HepG2 (cell line): ENCODE measurements around the gene HTRA3. TPM values are rescaled to one million over a fixed set of nuclear protein-coding genes. Genes with fewer than 3 reads are reported as not detected.

ENCODE experiments used
- ATAC-seq: fragments of 200-7000 bp; cut with Tn5 transposase; 3 replicates; pipeline ENCODE4 v1.9.1; 2020; ENCODE audit warnings: mild to moderate bottlenecking, moderate library complexity
- BruUV-seq: library from RNA; stranded (reverse); fragments of 400-500 nt; replicated peaks from 2 replicates; lab custom pipeline; 2021; lab: Mats Ljungman, UMichigan
- CTCF ChIA-PET: fragments of 300-600 bp; formaldehyde crosslinking; extraction: SDS; loops from one replicate; lab custom pipeline; 2021; ENCODE audit warnings: low total read pairs, inconsistent platforms, low intra/inter-chr PET ratio; lab: Yijun Ruan, JAX
- POLR2A ChIA-PET: fragments of 350-600 bp; sonication (Branson Sonifier 250); formaldehyde crosslinking; loops from one replicate; lab custom pipeline; 2020; ENCODE audit warnings: antibody characterized with exemption, inconsistent platforms; lab: Yijun Ruan, JAX
- DNase-seq: peaks from one replicate; pipeline ENCODE4 v3.0.0-alpha.2; 2015; ENCODE audit warnings: low spot score
- FAIRE-seq: peaks from 3 replicates; lab custom pipeline; 2011; peaks lifted over from hg19 to GRCh38; lab: Jason Lieb, UNC
- H2AFZ ChIP-seq: one replicate; pipeline ENCODE4 v1.6.1; 2011; ENCODE audit warnings: low read length, inconsistent platforms
- H3K27ac ChIP-seq: fragments of 300-600 bp; 3 replicates; pipeline ENCODE4 v1.8.0; 2011; ENCODE audit warnings: mixed run types, mild to moderate bottlenecking, mixed read lengths, low read length, inconsistent platforms; ENCODE audit not compliant: insufficient read depth; ENCODE audit errors: extremely low read length
- H3K27me3 ChIP-seq, 2 experiments: fragments of 200-600 bp in 1 of 2; 2 replicates in 1 of 2; 3 replicates in 1 of 2; pipeline versions ENCODE4 v1.6.0 to v1.8.0; 2011; ENCODE audit warnings: low read length in 2 of 2, mild to moderate bottlenecking in 2 of 2, moderate library complexity in 2 of 2, inconsistent platforms in 1 of 2; ENCODE audit not compliant: insufficient read depth in 2 of 2, control insufficient read depth in 1 of 2
- H3K36me3 ChIP-seq, 2 experiments: fragments of 200-600 bp in 1 of 2; replicated peaks in 1 of 2; 2 replicates in 1 of 2; 3 replicates in 1 of 2; pipeline versions ENCODE4 v1.5.1 to v1.8.0; 2011; ENCODE audit warnings: low read length in 2 of 2, inconsistent platforms in 1 of 2; ENCODE audit not compliant: insufficient read depth in 2 of 2, control insufficient read depth in 1 of 2
- H3K4me1 ChIP-seq: 2 replicates; pipeline ENCODE4 v1.5.1; 2012; ENCODE audit warnings: low read length, inconsistent platforms; ENCODE audit not compliant: insufficient read depth
- H3K4me2 ChIP-seq: 2 replicates; pipeline ENCODE4 v1.6.0; 2011; ENCODE audit warnings: low read depth, low read length, inconsistent platforms
- H3K4me3 ChIP-seq, 3 experiments: fragments of 200-600 bp in 1 of 3; sonication (generic), shearing (Covaris generic) in 1 of 3; replicated peaks in 1 of 3; 2 replicates each; pipeline ENCODE4 v1.5.1; 2011 to 2016; ENCODE audit warnings: low read length in 3 of 3, inconsistent platforms in 2 of 3, low read depth in 2 of 3, mild to moderate bottlenecking in 2 of 3, control low read depth in 1 of 3, mixed read lengths in 1 of 3; ENCODE audit not compliant: insufficient read depth in 1 of 3
- H3K79me2 ChIP-seq: one replicate; pipeline ENCODE4 v1.6.1; 2011; ENCODE audit warnings: low read length, inconsistent platforms; ENCODE audit not compliant: insufficient read depth
- H3K9ac ChIP-seq: 2 replicates; pipeline ENCODE4 v1.6.0; 2011; ENCODE audit warnings: mild to moderate bottlenecking, low read depth, low read length, inconsistent platforms; ENCODE audit not compliant: insufficient read depth
- H3K9me3 ChIP-seq: 2 replicates; pipeline ENCODE4 v1.5.1; 2012; ENCODE audit warnings: mild to moderate bottlenecking, low read length
- H4K20me1 ChIP-seq: 2 replicates; pipeline ENCODE4 v1.6.0; 2011; ENCODE audit warnings: inconsistent platforms, mild to moderate bottlenecking, low read length, moderate library complexity; ENCODE audit not compliant: insufficient read depth
- BRF2 ChIP-seq: sonication (generic); formaldehyde crosslinking; IDR thresholded peaks from 2 replicates; pipeline ENCODE4 v1.8.1; 2022; ENCODE audit warnings: mild to moderate bottlenecking, missing genetic modification reagents
- CHD4 ChIP-seq: fragments of 200-600 bp; sonication (generic); IDR thresholded peaks from 2 replicates; pipeline ENCODE4 v1.7.0; 2017; ENCODE audit warnings: mild to moderate bottlenecking, low read length, borderline replicate concordance
- GATA4 ChIP-seq: sonication (generic); IDR thresholded peaks from 2 replicates; pipeline ENCODE4 v1.6.1; 2016; ENCODE audit warnings: antibody characterized with exemption, low read depth, borderline replicate concordance
- TCF7 ChIP-seq: sonication (generic); IDR thresholded peaks from 2 replicates; pipeline ENCODE4 v1.6.1; 2016; ENCODE audit warnings: antibody characterized with exemption, low read depth
- TFDP2 ChIP-seq: sonication (generic); formaldehyde crosslinking; IDR thresholded peaks from 2 replicates; pipeline ENCODE4 v1.4.0; 2020; ENCODE audit warnings: missing genetic modification reagents
- ZNF382 ChIP-seq: sonication (generic); formaldehyde crosslinking; IDR thresholded peaks from 2 replicates; pipeline ENCODE4 v1.5.0; 2020; ENCODE audit warnings: missing genetic modification reagents, mild to moderate bottlenecking, borderline replicate concordance
- ZNF44 ChIP-seq: sonication (generic); formaldehyde crosslinking; IDR thresholded peaks from 2 replicates; pipeline ENCODE4 v1.5.1; 2020; ENCODE audit warnings: mild to moderate bottlenecking, missing genetic modification reagents
- WGBS: methylation state at CpG from one replicate; pipeline ENCODE4 v1.1.6; 2017; ENCODE audit warnings: low lambda C conversion rate; 5-methylcytosine and 5-hydroxymethylcytosine counted together
- in situ Hi-C: cut with HindIII; loops from 2 replicates; pipeline ENCODE4 v1.10.0; 2017; ENCODE audit warnings: low pct_unique_long_range_greater_than_20kb; ENCODE audit not compliant: extremely low pct_ligation_motif_present
- intact Hi-C: fragments of 100-400 bp; cut with micrococcal nuclease; formaldehyde crosslinking; loops from one replicate; pipeline ENCODE4 v1.10.0; 2022; ENCODE audit not compliant: unreplicated experiment
- polyA plus RNA-seq, 8 experiments: library from polyadenylated mRNA; depleted of rRNA in 3 of 8; stranded (reverse) in 7 of 8; unstranded in 1 of 8; fragments of >200 nt; fragmentation: Illumina TruSeq in 4 of 8; extraction: Trizol in 4 of 8; gene quantifications; 2 replicates each; pipeline versions ENCODE4 v1.2.1 to v1.2.3, GENCODE V29; 2011 to 2016; ENCODE audit warnings: low read depth in 4 of 8, missing spikeins in 1 of 8, mixed read lengths in 1 of 8; ENCODE audit not compliant: insufficient read depth in 1 of 8
- total RNA-seq, 5 experiments: library from RNA; depleted of rRNA; stranded (reverse); fragments of >200 nt; fragmentation: Illumina TruSeq; extraction: Trizol; gene quantifications; 2 replicates each; pipeline ENCODE4 v1.2.3, GENCODE V29; 2016; ENCODE audit warnings: low read depth in 1 of 5

The HTRA3 gene
- total and polyA plus RNA-seq, 2 of the 13 experiments (the other 11 are each of a cell fraction or from before 2014, with no cell fraction given), result 0.17 TPM; not detected in 1

- no peak for DNase-seq
- H3K4me3 ChIP-seq, result no peak overlapping the region
- intact Hi-C loops (no loop called here), in situ Hi-C loops (no loop called here)
- no peaks in the 10 kb centered on the region for H3K79me2 ChIP-seq
- H3K27me3 ChIP-seq, result peaks cover 10 to 47% of the 10 kb centered on the region in 2 experiments; a peak in 4 of 5 replicates
- ChIA-PET POLR2A (no interaction called here), CTCF (no interaction called here)
- no peak for FAIRE-seq
- no peak overlapping the region for H3K9ac ChIP-seq
- no TSS peak for BruUV-seq
- no peak overlapping the region for H3K27ac ChIP-seq
- no peak overlapping the region for H2AFZ ChIP-seq
- no peaks in the 10 kb centered on the region for H3K36me3 ChIP-seq
- TF ChIP-seq CHD4 (no peak), ZNF382 (CRISPR knock-in tag) (no peak), ZNF44 (CRISPR knock-in tag) (no peak), GATA4 (no peak), TCF7 (no peak), BRF2 (CRISPR knock-in tag) (no peak), TFDP2 (CRISPR knock-in tag) (no peak)
- H4K20me1 ChIP-seq, result no peaks in the 10 kb centered on the region
- no peak for ATAC-seq
- no peaks in the 10 kb centered on the region for H3K9me3 ChIP-seq
- 38% methylated on average over 8 of the region's 11 CpGs for WGBS
- H3K4me2 ChIP-seq, result no peak overlapping the region
- peaks cover 32% of the 10 kb centered on the region for H3K4me1 ChIP-seq
Observed at GRCh38 chr4:8259743-8260430, 9.7 kb upstream of the HTRA3 start.
